ENCODE measurements around the gene KIF24. TPM values are rescaled to one million over a fixed set of nuclear protein-coding genes. Genes with fewer than 3 reads are reported as not detected.
A peak's percentile ranks its signal among the peaks of the same experiment; 100 is the strongest.

The KIF24 gene
- total RNA-seq, 1 donor from 2014 or later = 0.26 TPM

- TF ChIP-seq CTCF (IDR thresholded peaks at IDR 0.05; ENCODE audit: insufficient read depth, low read length, severe bottlenecking) = no peak
- DNase-seq (ENCODE audit: low read depth) (peak; percentile 60), FAIRE-seq (no peak)
- Histone ChIP-seq H3K4me3 (ENCODE audit: low read depth, low read length) (no peak overlapping the region), H3K36me3 (ENCODE audit: control insufficient read depth, insufficient read depth, low read length) (no peaks in the 10 kb centered on the region), H3K27me3 (ENCODE audit: control insufficient read depth, insufficient read depth, low read length) (no peaks in the 10 kb centered on the region)
These were observed 47.0 kb downstream of the KIF24 start for GRCh38 chr9:34282096-34282495.

GRCh38 chr9:34279411-34279810, 49.7 kb downstream of the KIF24 start:
- H3K4me3 ChIP-seq (ENCODE audit: low read depth, low read length) = no peak overlapping the region
- H3K36me3 ChIP-seq (ENCODE audit: control insufficient read depth, insufficient read depth, low read length) = no peaks in the 10 kb centered on the region
- DNase-seq (ENCODE audit: low read depth) (peak; percentile 83), FAIRE-seq (no peak)
- TF ChIP-seq CTCF (IDR thresholded peaks at IDR 0.05; ENCODE audit: insufficient read depth, low read length, severe bottlenecking) = no peak
- H3K27me3 ChIP-seq (ENCODE audit: control insufficient read depth, insufficient read depth, low read length) = no peaks in the 10 kb centered on the region

Other genes with a start within 250 kb of the KIF24 start
- 15.3 and 19.6 TPM in 2 replicates for gene DCAF12, start 202.6 kb downstream of the KIF24 start, total RNA-seq
- gene UBAP1, start 150.2 kb downstream of the KIF24 start, total RNA-seq = 37.6 and 53.1 TPM in 2 replicates
- gene NUDT2, start 301 bp upstream of the KIF24 start, total RNA-seq = 50.3 and 56.2 TPM in 2 replicates
- gene MYORG, start 47.6 kb upstream of the KIF24 start, total RNA-seq = 2.1 and 5.1 TPM in 2 replicates
- gene FAM219A, start 129.3 kb upstream of the KIF24 start, total RNA-seq = 3.9 and 5.4 TPM in 2 replicates
- gene DNAI1, start 129.5 kb upstream of the KIF24 start, total RNA-seq = not detected in 2 replicates
- gene ENHO, start 193.7 kb upstream of the KIF24 start, total RNA-seq = 0.13 TPM in 1 of 2 replicates, not detected in the other

Measured in bronchial epithelial cell (primary cell).